HG02885 (cell line): ENCODE results near the gene MAP2K4.
"Not testable (repeated sequence)": the region's sequence is repeated elsewhere in the genome, so short reads cannot be mapped to it uniquely, and the experiment has no call there.

Experiments used
- ATAC-seq: cut with Tn5 transposase; IDR thresholded peaks from one replicate; pipeline ENCODE4 v1.9.1; 2021; ENCODE audit warnings: mild to moderate bottlenecking; ENCODE audit not compliant: unreplicated experiment, poor library complexity

MAP2K4 gene

DNA sequence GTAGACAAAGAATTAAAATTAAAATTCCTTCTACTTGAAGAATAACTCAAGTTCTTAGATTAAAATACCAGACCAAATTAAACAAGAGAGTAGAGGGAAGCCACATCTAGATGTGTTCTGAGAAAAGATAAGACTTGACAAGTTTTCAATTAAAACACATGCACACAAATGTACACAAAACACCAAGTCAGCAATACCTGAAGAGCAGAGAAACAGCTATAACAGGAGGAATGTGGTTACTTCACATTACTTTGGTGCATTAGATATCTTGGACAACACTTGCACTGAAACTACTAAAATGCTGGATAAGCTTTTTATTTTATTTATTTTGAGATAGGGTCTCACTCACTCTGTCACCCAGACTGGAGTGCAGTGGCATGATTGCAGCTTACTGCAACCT is 113.9 kb downstream of the MAP2K4 start:
- ATAC-seq = no peak

DNA sequence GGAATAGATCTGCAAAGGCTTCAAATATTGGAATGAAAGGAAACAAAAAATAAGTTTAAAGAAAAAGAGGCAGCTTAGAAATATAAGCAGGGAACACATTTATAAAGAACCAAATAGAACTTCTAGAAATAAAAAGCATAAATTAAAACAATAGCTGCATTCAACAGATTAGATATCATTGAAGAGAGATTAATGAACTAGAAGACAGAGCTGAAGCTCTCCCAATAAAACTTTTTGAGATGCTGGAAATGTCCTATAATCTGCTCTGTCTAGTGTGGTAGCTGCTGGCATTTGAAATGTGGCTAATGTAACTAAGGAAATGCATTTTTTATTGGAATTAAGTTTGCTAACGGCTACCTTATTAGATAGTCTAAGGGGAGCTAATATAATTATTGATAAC is 115.6 kb downstream of the MAP2K4 start:
- ATAC-seq = no peak

DNA sequence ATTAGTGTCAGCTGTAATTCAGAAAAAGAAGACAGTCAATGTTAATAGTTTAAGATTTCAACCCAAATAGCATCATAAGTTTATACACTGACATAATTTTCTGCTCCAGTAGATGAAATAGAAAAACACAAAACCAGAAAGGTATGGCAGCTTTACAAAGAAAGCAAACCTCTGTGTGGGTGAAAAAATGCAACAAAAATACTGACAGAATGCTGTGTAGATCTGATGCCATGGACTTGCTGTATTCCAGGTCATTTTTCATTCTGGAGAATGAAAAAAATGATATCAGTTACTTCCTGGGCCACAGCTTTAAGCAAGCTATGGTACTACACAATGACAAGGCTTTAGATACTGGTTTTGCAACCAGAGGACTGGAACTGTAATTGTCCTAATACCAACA is 116.0 kb downstream of the MAP2K4 start:
- ATAC-seq = no peak

DNA sequence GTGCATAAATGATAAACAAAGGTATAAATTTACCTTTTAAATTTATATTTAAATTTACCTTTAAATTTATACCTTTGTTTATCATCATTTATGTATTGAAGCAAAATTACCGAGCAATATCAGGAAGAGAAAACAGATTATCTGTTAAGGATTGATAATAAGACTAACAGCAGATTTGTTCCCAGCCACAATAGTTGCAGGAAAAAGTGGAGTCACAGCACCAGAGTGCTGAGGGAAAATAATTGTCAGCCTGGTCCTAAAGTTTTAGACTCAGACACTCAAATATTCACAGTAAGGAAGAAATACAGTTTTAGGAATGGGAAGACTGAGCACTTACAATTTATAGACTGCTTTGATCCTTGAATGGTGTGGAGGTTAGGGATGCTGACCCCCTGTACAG is 117.2 kb downstream of the MAP2K4 start:
- ATAC-seq = no peak

DNA sequence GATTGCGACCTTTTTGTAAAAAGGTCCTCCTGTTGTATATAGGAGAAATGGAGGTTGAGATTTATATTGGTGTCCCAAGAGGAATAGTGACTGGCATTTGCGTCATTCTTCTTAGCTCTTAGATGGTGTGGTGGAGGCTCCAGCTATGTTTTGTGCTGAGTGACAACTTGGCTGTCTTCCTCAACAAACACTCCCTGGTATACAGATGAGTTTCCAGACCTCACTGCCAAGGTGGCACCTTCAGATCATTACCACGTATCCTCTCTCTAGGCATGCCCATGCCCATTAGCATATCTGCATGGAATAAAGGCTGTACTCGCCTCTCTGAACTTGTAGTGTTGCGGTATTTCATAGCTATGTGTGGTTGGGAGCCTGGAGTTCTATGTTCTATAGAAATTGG is 120.0 kb downstream of the MAP2K4 start:
- no peak for ATAC-seq

DNA sequence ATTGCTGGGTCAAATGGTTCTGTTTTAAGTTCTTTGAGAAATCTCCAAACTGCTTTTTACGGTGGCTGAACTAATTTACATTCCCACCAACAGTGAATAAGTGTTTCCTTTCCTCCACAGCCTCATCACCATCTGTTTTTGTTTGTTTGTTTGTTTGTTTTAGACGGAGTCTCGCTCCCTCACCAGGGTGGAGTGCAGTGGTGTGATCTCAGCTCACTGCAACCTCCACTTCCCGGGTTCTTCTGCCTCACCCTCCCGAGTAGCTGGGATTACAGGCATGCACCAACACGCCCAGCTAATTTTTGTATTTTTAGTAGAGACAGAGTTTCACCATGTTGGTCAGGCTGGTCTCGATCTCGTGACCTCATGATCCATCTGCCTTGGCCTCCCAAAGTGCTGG is 141.5 kb downstream of the MAP2K4 start:
- not testable (repeated sequence) for ATAC-seq

DNA sequence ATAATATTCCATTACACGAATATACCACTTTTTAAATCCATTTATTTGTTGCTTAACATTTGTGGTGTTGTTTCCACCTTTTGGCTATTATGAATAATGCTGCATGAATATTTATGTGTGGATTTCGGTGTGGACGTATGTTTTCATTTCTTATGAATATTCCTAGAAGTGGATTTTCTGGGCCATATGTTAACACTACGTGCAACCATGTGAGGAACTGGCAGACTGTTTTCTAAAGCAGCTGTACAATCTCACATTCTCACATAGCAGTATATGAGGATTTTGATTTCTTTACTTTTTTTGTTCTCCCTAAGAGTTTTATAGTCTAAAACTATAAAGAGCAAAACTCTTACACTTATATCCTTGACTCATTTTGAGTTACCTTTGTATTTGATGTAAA is 143.4 kb downstream of the MAP2K4 start:
- ATAC-seq = no peak

DNA sequence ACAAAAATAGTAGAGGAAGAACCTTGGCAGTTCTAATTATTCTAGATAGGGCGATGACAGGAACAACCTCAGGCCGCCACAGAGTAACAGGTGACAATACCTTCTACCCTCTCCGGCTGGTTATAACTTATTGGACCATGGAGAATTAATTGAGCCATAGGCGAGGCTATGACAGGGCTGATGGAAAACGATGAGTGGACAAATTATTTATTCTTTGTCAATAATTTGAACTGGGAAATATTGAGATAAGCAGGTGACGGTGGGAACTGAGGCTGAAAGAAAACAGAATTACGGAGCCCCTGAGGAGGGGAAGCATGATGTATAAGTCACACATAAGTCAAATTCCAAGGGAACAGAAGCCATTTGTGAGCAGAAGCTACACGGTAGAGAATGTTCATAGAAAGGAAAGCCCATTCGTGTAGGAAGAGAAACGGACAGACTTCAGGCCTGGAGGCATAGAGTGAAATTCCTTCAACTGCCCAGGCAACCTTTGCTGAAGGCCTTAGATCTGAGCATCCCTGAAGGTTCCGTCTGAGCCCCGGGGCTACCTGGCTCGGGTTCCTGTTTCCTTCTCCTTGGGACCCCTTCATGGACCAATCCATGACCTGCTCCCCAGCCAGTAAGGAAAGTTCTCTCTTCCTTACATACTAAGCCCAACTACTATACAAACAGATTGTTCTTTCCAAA is 158.1 kb downstream of the MAP2K4 start:
- ATAC-seq = no peak

DNA sequence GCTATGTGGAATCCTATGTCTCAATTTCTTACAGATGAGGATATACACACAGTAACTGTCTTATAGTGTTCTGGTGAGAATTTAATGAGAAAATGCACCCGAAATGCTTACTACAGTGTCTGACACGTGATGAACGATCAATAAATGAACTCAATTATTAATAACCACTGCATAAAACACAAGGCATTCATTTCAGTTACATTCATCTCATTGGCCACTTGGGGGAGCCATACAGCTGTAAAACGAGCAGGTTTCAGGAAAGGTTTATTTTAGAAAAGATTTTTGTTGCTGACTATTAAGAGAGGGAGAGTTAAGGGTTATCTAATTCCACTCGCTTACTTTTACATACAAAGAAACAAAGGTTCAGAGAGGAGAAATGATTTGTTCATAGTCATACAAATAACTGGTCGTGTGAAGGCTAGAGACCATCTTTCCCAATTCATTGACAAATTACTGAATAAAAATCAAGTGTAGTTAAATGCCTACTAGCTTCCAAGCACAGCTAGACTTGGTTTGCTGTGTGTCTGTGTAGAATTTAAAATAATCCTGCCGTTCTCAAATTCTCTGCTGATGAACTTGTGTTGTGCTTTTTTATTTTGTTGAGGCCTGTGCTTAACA is 160.1 kb downstream of the MAP2K4 start:
- ATAC-seq = no peak

DNA sequence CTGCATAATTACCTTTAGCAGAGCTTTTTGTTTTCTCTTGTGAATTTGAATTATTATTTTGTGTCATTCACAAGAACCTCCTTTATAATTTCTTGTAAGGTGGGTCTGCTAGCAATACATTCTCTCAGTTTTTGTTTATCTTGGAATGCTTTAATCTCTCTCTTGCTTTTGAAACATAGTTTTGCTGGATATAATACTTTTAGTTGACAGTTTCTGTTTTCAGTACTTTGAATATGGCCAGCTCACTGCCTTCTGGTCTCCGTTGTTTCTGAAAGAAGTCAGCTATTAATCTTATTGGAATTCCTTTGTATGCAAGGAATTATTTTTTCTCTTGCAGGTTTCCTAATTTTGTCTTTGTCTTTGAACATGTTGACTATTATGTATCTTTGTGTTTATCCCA is 167.0 kb downstream of the MAP2K4 start:
- no peak for ATAC-seq

DNA sequence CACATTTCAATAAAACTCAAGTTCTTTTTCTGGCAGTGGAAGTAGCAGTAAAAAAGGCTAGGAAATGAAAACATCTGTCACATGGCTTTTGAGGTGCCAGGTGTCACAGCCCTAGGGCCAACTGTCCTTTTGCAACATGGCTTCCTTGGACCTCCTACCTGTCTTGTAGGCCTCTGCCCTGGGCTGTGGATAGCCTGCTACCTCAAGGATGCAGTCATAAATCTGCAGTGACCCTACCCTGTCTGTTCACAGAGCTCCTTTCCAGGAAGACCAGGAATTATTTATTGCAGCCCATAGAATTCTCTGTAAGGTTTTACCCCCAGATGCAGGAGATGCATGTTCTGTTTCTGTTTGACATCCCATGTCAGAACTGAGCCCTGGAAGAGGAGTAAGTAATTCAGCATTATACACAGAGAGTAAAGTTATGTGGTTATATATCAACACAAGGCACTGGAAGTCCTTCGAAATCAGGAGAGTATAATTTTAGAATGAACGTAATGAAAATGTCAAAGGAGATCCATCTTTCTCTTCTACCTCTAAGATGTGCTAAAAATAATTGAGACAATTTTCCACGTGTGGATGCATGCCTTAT is 172.6 kb downstream of the MAP2K4 start:
- no peak for ATAC-seq
